Measurements from ENCODE around the gene SDF2. TPM values are rescaled to one million over a fixed set of nuclear protein-coding genes. Genes with fewer than 3 reads are reported as not detected.

The SDF2 gene
- total and polyA plus RNA-seq, 9 of the 15 experiments (the other 6 are each of a cell fraction or from before 2014, with no cell fraction given), result 41.2 to 132 (median 65.6) TPM

- TF ChIP-seq HBP1 (CRISPR knock-in tag; IDR thresholded peaks at IDR 0.05) (peak; percentile 62; the same call in 1 of the 2 replicates), ARID1B (IDR thresholded peaks at IDR 0.05) (no peak), MXI1 (IDR thresholded peaks at IDR 0.05; ENCODE audit: low read depth, low read length) (no peak), ZNF277 (CRISPR knock-in tag; IDR thresholded peaks at IDR 0.05; ENCODE audit: borderline replicate concordance) (no peak), ZKSCAN3 (CRISPR knock-in tag; IDR thresholded peaks at IDR 0.05) (no peak), JUN (IDR thresholded peaks at IDR 0.05; ENCODE audit: borderline replicate concordance, low read depth, low read length) (no peak), JUN (CRISPR knock-in tag; IDR thresholded peaks at IDR 0.05; ENCODE audit: borderline replicate concordance) (peak; percentile 71; the same call in 1 of the 2 replicates), VEZF1 (CRISPR knock-in tag; IDR thresholded peaks at IDR 0.05) (peak; percentile 35), SLC30A9 (CRISPR knock-in tag; IDR thresholded peaks at IDR 0.05) (no peak), HMG20B (CRISPR knock-in tag; IDR thresholded peaks at IDR 0.05) (no peak), RFX1 (IDR thresholded peaks at IDR 0.05) (no peak), ZNF133 (CRISPR knock-in tag; IDR thresholded peaks at IDR 0.05) (no peak), HMBOX1 (IDR thresholded peaks at IDR 0.05) (no peak), GATAD2B (IDR thresholded peaks at IDR 0.05; ENCODE audit: borderline replicate concordance) (no peak), ZNF174 (CRISPR knock-in tag; IDR thresholded peaks at IDR 0.05) (no peak), POLR2H (tag; IDR thresholded peaks at IDR 0.05; ENCODE audit: low read depth) (peak; percentile 85), HDAC2 (IDR thresholded peaks at IDR 0.05) (no peak), ZBTB2 (IDR thresholded peaks at IDR 0.05) (no peak; the same call in 1 of the 2 replicates), HINFP (tag; conservative IDR thresholded peaks at IDR 0.05; ENCODE audit: low read depth) (no peak), PCBP1 (IDR thresholded peaks at IDR 0.05; ENCODE audit: low read depth, low read length, poor library complexity, severe bottlenecking) (peak; percentile 15)
Measured at GRCh38 chr17:28710861-28711722, 49.4 kb upstream of the SDF2 start (continued).
